GM12865 (cell line): ENCODE data around the gene TREML4.

Experiments used
- DNase-seq: peaks from one replicate; pipeline ENCODE4 v3.0.0; 2010; ENCODE audit warnings: low read depth
- H3K4me3 ChIP-seq: 2 replicates; pipeline ENCODE4 v1.5.1; 2011; ENCODE audit warnings: mild to moderate bottlenecking, low read depth, low read length, control low read depth
- TF ChIP-seq, protein P1 (sequence below): IDR thresholded peaks from 2 replicates; pipeline ENCODE4 v1.5.1; 2011; ENCODE audit warnings: low read length, control low read depth, low read depth, inconsistent platforms; ENCODE audit not compliant: insufficient read depth; ENCODE audit errors: missing control alignments

TREML4 gene

DNA sequence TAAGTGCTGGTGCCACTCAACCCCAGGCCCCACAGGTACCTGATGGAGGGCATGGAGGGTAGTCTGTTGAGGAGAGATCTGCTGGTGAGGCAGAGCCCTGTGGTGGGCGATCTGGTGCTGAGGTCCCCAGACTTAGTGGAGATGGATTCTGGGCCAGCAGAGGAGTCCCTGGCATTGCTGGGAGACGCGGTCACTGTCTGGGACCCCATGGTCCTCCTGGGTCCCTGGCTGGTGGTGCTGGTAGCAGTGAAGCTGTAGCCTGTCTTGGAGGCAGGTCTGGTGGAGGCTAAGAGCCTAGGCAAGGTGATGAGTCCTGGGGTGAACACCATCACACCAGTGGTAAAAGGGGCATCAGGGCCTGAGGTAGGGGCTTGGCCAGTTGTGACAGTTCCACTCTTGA is 33.8 kb upstream of the TREML4 start:
- no peak overlapping the region for H3K4me3 ChIP-seq
- TF ChIP-seq, protein P1, sequence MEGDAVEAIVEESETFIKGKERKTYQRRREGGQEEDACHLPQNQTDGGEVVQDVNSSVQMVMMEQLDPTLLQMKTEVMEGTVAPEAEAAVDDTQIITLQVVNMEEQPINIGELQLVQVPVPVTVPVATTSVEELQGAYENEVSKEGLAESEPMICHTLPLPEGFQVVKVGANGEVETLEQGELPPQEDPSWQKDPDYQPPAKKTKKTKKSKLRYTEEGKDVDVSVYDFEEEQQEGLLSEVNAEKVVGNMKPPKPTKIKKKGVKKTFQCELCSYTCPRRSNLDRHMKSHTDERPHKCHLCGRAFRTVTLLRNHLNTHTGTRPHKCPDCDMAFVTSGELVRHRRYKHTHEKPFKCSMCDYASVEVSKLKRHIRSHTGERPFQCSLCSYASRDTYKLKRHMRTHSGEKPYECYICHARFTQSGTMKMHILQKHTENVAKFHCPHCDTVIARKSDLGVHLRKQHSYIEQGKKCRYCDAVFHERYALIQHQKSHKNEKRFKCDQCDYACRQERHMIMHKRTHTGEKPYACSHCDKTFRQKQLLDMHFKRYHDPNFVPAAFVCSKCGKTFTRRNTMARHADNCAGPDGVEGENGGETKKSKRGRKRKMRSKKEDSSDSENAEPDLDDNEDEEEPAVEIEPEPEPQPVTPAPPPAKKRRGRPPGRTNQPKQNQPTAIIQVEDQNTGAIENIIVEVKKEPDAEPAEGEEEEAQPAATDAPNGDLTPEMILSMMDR = no peak
- DNase-seq = no peak

DNA sequence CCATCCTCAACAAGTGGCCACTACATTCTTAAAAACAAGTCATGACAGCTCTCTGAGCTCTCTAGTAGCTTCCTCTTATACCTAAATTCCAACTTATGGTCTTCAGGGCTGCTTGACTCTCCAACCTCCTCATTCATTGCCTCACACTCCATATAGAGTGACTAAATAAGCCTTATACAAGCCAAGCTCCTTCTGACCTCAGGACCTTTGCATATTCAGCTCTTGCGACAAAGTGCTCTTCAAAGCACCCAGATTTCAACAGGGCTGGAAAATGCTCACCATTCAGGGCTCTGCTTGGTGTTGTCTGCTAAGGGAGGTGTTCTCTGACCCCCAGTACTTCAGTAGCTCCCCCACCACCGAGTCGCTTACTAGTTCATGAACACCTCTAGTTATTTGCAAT is 30.9 kb upstream of the TREML4 start:
- TF ChIP-seq, protein P1 = no peak

DNA sequence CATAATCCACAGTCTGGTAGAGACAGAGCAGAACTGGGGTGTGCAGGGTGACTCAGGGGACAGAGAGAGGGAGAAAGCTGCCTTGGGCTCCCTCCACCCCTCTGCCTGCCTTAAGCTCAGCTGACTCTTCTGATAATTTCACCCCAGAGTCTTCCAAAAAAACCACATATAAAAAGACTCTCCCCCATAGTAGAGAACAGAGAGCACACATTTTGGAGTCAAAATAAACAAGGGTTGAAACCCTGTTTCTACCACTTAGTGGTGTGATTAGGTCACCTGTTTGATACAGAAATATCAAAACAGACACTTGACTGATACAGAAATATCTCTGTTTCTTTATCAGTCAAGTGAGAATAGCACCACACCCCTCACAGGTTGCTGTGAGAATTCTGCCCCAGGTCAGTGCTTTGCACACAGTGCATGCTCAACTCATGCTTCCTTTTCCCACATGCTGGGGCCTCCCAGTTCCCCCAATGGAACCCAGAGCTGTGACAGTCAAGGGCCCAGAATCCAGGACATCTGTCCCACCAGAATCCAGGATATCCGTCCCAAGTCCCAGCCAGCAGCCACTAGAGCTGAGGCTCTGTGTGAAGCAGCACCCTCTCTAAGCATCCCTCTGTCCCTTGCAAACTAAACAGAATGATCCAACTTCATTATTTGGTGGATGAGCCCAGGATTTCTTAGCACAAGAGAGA is 28.4 kb upstream of the TREML4 start:
- DNase-seq = peak; percentile 83
- H3K4me3 ChIP-seq = peak overlapping the region; percentile 58
- TF ChIP-seq, protein P1 = no peak

More for the DNA sequence above, 30.9 kb upstream of the TREML4 start:
- DNase-seq = no peak
- no peak overlapping the region for H3K4me3 ChIP-seq

DNA sequence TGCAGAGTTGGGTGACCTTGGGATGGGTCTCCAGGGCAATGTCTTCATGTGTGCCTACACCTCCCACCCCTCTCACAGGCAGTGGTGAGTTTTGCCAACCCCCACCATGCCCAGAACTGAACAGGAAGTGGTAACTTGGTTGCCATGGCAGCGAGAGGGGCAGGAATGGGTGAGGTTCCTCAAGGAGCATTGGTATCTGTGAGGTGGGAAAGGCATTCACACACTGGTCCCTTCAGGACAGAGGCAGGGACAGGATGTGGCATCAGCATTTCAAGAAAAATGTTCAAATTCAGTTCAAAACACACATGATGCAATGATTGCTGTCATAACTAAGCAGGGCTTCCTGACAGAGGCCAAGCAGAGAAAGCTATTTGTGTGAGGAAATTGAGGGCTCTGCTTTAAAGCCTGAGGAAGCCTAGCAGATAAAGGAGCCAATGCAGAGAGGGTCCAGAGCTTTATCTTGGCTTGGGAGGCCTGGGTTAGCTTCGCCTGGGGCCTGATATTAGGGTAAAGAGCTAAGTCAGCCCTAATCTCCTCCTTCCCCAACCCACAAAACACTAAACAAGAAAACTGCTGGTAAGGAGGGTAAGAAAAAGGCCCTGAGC is 27.8 kb upstream of the TREML4 start:
- TF ChIP-seq, protein P1 = no peak
- H3K4me3 ChIP-seq = peak overlapping the region; percentile 58
- DNase-seq = peak; percentile 82

DNA sequence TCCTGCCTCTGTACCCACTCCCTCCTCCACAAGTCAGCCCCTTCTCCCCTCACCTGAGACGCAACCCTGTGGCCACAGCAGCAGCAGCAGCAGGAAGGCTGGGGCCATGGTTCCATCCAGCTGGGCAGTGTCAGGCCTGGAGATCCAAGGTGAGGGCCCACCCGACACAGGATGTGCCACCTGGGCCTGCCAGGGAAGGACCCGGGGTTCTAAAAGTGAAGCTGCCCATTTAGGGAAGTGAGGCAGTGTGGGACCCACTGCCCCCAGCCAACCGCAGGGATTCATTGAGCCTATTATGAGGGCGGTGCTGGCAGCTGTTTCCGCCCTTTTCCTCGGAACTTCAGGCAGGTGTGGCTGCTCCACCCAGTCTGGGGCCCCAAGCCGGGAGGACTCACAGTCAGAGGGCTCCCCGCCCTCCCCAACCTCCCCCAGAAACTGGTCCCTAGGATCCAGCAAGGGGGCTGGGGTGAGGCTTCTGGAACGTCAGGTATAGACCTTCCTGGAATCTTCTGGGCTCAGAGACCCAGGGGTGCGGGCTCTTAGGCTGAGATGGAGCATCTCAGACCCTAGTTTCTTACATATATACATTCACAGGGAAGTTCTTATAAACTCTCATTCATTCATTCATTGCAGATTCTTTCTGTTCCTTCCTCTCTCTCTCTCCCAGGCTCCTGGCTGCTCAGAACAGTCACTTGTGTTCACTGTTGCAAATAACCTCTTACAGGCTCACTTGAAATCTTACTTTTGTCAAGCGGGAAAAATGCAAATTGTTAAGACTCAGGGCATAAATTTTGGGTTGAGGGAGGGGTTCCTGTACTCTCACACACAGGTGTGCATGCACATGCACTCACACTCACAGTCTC is 27.0 kb upstream of the TREML4 start, which contains the start of gene TREML2:
TREML2 (minus strand) TSS at position 249 of the 863 bp plus-strand sequence; CDS start at position 108, 141 bp downstream.
- TF ChIP-seq, protein P1 = no peak
- H3K4me3 ChIP-seq = peak within 1 kb of the TSS; percentile 58
- DNase-seq = peak; percentile 59

DNA sequence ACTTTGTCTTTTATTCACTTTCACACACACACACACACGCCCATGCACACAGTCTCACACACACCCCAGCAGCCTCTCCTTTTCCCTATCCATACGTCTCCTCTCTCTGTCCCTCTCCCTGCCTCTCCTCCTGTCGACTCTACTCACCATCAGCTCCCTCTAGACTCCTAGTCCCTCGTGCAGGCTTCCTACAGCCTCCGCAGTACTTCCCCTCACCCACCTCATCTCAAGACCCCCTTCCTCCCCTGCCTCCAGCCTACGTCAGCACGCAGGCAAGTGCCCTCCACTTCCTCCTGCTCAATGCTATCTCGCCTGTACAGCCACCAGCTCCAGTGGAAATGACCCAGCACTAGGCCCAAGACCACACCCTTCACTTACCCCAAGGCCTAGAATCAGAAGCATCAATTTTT is 26.4 kb upstream of the TREML4 start:
- TF ChIP-seq, protein P1 = no peak
- DNase-seq = no peak
- no peak overlapping the region for H3K4me3 ChIP-seq
